GM18520 (cell line): Measurements from ENCODE around the gene WDR88.
"Not testable (repeated sequence)": the region's sequence is repeated elsewhere in the genome, so short reads cannot be mapped to it uniquely, and the experiment has no call there.

Source experiments
- ATAC-seq: cut with Tn5 transposase; IDR thresholded peaks from one replicate; pipeline ENCODE4 v1.9.1; 2021; ENCODE audit not compliant: unreplicated experiment

Gene WDR88

DNA sequence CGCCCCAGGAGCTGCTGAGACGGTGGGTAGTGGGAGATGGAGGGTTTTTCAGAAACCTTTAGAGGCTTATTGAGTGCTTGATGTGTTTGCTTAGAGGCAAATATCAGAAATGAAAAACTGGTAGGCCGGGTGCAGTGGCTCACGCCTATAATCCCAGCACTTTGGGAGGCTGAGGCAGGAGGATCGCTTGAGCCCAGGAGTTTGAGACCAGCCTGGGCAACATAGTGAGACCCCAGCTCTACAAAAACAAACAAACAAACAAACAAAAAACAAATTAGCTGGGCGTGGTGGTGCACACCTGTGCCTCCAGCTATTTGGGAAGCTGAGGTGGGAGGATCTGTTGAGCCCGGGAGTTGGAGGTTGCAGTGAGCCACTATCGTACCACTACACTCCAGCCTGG is 5.2 kb upstream of the WDR88 start:
- not testable (repeated sequence) for ATAC-seq

GRCh38 chr19:33129901-33130300 is 2.0 kb upstream of the WDR88 start:
- no peak for ATAC-seq

- no peak for ATAC-seq
Observed at GRCh38 chr19:33130433-33130832, 1.5 kb upstream of the WDR88 start.

- ATAC-seq = no peak
Observed at GRCh38 chr19:33132425-33132824, 511 bp downstream of the WDR88 start.

DNA sequence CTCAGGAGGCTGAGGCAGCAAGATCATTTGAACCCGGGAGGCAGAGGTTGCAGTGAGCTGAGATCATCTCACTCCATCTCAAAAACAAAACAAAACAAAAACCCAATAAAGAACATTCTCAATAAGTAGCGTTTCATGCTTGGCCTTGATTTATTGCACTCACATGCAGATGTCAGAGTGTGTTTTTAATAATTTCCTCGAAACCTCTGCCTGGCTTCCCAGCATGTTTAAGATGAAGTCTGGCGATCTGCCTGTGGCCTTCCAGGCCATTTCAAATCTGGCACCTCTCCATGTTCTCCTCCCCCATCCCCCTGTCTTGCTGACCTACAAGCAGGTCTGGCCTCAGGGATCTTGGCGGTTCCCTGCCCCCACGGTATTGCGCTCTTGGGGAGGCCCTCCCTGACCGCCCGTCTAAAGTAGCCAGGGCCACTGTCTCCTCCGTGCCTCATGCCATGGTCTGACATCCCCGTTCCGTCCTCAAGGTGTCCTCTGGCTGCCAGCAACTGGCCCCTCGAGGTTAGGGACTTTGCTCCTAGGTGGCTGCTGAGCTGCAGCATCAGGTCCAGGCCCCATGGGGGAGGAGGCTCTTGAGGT is 1.6 kb downstream of the WDR88 start:
- no peak for ATAC-seq

GRCh38 chr19:33134571-33135041 is 2.7 kb downstream of the WDR88 start:
- ATAC-seq = no peak

DNA sequence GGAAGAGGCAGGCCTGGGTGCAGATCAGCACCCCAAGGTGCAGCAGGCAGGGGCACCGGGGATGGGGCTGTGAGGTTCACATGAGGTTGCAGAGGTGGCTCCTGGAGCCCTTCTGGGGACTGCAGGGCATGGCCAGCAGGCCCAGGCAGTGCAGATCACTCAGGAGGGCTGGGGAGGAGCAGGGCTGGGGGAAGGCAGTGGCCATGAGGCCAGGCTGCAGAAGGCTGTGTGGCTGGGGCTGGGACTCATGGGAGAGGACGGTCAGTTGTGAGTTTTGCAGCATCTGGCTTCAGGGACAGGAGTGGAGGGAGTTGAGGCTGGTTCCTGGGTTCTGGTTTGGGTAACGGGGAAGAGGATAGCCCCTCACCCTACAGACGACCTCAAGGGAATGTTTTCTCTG is 7.3 kb downstream of the WDR88 start:
- no peak for ATAC-seq

- ATAC-seq = no peak
Observed at GRCh38 chr19:33143897-33144405, 12.0 kb downstream of the WDR88 start.

DNA sequence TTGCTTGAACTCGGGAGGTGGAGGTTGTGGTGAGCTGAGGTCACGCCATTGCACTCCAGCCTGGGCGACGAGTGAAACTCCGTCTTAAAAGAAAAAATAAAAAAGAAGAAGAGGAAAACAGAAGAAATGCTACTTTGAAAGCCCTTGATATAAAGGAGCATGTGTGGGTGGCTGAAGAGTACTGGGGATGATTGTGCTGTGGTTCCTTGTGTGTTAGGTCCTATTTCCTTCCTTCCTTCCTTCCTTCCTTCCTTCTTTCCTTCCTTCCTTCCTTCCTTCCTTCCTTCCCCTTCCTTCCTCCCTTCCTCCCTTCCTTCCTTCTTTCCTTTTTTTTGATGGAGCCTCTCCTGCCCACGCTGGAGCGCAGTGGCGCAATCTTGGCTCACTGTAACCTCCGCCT is 14.3 kb downstream of the WDR88 start:
- no peak for ATAC-seq

GRCh38 chr19:33147538-33147937 is 15.6 kb downstream of the WDR88 start:
- ATAC-seq = no peak

- ATAC-seq = no peak
Observed at GRCh38 chr19:33150852-33151518, 19.1 kb downstream of the WDR88 start.

DNA sequence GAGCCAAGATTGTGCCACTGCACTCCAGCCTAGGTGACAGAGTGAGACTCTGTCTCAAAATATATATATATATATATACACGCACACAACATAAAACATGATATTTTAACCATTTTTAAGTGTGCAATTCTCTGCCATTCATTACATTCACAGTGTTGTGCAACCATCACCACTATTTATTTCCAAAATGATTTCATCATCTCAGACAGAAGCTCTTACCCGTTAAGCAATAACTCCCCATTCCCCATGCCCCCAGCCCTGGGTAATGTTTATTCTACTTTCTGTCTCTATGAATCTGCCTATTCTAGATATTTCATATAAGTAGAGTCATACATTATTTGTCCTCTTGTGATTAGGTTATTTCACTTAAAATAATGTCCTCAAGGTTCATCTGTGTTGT is 20.3 kb downstream of the WDR88 start:
- ATAC-seq = no peak

DNA sequence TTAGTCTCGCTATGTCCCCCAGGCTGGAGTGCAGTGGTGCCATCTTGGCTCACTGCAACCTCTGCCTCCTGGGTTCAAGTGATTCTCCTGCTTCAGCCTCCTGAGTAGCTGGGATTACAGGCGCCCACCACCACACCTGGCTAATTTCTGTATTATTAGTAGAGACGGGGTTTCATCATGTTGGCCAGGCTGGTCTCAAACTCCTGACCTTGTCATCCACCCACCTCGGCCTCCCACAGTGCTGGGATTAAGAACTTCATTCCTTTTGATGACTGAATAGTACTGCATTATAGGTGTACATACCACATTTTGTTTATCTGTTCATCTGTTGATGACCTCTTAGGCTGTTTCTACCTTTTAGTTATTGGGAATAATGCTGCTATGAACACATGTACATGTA is 20.7 kb downstream of the WDR88 start:
- not testable (repeated sequence) for ATAC-seq

DNA sequence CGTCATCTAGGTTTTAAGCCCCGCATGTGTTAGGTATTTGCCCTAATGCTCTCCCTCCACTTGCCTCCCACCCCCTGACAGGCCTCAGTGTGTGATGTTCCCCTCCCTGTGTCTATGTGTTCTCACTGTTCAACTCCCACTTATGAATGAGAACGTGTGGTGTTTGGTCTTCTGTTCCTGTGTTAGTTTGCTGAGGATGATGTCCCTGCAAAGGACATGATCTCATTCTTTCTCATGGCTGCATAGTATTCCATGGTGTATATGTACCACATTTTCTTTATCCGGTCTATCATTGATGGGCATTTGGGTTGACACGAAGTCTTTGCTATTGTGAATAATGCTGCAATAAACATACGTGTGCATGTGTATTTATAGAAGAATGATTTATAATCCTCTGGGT is 22.4 kb downstream of the WDR88 start:
- ATAC-seq = not testable (repeated sequence)

DNA sequence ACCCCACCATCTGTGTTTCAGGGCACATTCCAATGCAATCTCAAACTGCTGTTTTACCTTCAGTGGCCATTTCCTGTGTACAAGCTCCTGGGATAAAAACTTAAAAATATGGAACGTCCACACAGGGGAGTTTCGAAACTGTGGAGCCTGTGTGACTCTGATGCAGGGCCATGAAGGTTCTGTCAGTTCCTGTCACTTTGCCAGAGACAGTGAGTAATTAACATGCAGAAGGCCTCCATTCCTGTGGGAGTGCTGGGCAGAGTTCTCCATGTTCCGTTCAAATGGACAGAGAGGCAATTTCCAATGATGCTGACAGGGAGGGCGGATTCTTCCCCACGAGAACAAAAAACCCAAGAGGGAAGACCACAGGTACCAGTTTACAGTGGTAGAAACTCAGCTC is 24.4 kb downstream of the WDR88 start:
- ATAC-seq = no peak

DNA sequence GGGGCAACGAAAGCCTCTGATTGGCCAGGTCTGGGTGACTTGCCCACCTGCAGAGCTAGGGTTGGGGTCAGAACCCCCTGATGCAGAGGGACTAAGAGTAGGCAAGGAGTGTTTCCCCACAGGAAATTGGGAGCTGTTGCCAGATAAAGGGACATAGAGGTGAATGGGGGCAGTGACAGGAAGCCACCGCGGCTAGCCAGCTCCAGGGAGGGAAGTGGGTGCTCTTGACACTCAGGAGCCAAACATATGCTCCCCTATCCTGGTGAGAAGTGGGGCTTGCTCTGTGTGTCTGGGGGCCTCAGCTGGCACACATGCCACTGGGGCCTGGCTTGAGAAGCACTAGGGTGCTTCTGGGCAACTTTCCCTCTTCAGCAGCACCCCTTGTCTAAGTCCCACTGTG is 26.0 kb downstream of the WDR88 start:
- no peak for ATAC-seq

GRCh38 chr19:33158365-33158764 is 26.5 kb downstream of the WDR88 start:
- ATAC-seq = no peak

DNA sequence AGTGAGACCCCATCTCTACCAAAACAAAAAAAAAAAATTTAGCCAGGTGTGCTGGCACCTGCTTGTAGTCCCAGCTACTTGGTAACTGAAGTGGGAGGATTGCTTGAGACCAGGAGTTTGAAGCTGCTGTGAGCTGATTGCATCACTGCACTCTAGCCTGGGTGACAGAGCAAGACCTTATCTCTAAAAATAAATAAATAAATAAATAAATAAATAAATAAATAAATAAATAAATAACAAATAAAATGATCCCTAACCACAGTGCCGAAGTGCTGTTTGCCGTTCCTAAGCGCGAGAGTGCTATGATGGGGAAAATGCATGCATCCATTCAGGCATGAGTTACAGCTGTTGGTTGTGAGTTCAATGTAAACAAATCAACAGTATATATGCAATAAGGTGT is 27.2 kb downstream of the WDR88 start:
- ATAC-seq = no peak

DNA sequence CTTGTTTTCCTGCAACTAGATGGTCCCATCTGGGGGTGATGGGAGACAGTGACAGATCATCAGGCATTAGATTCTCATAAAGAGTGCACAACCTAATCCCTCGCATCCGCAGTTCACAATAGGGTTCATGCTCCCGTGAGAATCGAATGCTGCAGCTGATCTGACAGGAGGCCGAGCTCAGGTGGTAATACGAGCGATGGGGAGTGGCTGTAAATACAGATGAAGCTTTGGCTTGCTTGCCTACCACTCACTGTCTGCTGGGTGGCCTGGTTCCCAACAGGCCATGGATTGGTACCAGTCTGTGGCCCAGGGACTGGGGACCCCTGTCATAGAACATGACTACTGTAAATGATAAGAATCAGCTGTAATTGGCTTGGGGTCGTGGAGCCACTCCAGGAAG is 28.0 kb downstream of the WDR88 start:
- ATAC-seq = no peak

GRCh38 chr19:33161201-33161600 is 29.3 kb downstream of the WDR88 start:
- ATAC-seq = no peak

GRCh38 chr19:33163481-33163880 is 31.6 kb downstream of the WDR88 start:
- no peak for ATAC-seq

- not testable (repeated sequence) for ATAC-seq
Observed at GRCh38 chr19:33166037-33166436, 34.1 kb downstream of the WDR88 start.

DNA sequence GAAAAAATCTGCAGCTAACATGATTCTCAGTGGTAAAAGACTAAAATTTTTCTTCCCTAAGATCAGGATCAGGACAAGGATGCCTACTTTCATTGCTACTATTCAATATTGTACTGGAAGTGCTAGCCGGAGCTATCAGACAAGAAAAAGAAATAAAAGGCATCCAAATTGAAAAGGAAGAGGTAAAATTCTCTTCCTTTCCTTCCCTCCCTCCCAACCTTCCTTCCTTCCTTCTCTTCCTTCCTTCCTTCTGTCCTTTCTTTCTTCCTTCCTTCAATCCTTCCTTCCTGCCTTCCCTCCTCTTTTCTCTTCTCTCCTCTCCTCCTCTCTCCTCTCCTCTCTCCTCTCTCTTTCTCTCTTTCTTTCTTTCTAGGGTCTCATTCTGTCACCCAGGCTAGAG is 35.5 kb downstream of the WDR88 start:
- ATAC-seq = no peak
